PC-9 (cell line): ENCODE results near the gene PPP1R9A. TPM values are rescaled to one million over a fixed set of nuclear protein-coding genes. Genes with fewer than 3 reads are reported as not detected.

Experiments used
- BruUV-seq: library from RNA; stranded (reverse); fragments of 400-500 nt; replicated peaks from 2 replicates; lab custom pipeline; 2021; lab: Mats Ljungman, UMichigan
- CTCF ChIA-PET: fragments of 300-600 bp; sonication (Branson Sonifier 250); formaldehyde crosslinking; loops from one replicate; lab custom pipeline; 2022; ENCODE audit warnings: antibody characterized with exemption; lab: Charles Lee
- POLR2A ChIA-PET: fragments of 300-600 bp; sonication (Branson Sonifier 250); formaldehyde crosslinking; loops from one replicate; lab custom pipeline; 2022; ENCODE audit warnings: antibody characterized with exemption; ENCODE audit not compliant: unreplicated experiment; lab: Charles Lee
- DNase-seq, 2 experiments: peaks; one replicate each; pipeline versions ENCODE4 v3.0.0 to v3.0.0-alpha.2; 2015 to 2022; ENCODE audit warnings: mixed read lengths in 1 of 2
- H2AFZ ChIP-seq: fragments of 200-600 bp; sonication (generic); 2 replicates; pipeline ENCODE4 v1.8.1; 2017; ENCODE audit warnings: antibody characterized with exemption
- H3F3A ChIP-seq: fragments of 200-600 bp; sonication (generic); 2 replicates; pipeline ENCODE4 v1.8.1; 2017; ENCODE audit warnings: antibody characterized with exemption, mild to moderate bottlenecking, low read depth; ENCODE audit not compliant: insufficient read depth
- H3K27ac ChIP-seq: fragments of 200-600 bp; sonication (generic); 2 replicates; pipeline ENCODE4 v1.6.1; 2016; ENCODE audit warnings: mixed run types
- H3K27me3 ChIP-seq: fragments of 200-600 bp; sonication (generic); 2 replicates; pipeline ENCODE4 v1.6.1; 2016; ENCODE audit warnings: low read depth, mixed run types; ENCODE audit not compliant: insufficient read depth
- H3K36me3 ChIP-seq: fragments of 200-600 bp; sonication (generic); 2 replicates; pipeline ENCODE4 v1.6.1; 2016; ENCODE audit warnings: low read depth, mixed run types
- H3K4me1 ChIP-seq: fragments of 200-600 bp; sonication (generic); replicated peaks from 2 replicates; pipeline ENCODE4 v1.6.1; 2016; ENCODE audit warnings: mixed run types; ENCODE audit not compliant: insufficient read depth
- H3K4me2 ChIP-seq: fragments of 200-600 bp; sonication (generic); 2 replicates; pipeline ENCODE4 v1.6.1; 2017; ENCODE audit warnings: mixed run types
- H3K4me3 ChIP-seq: fragments of 200-600 bp; sonication (generic); 2 replicates; pipeline ENCODE4 v1.6.1; 2016; ENCODE audit warnings: mixed run types
- H3K79me2 ChIP-seq: fragments of 200-600 bp; sonication (generic); 2 replicates; pipeline ENCODE4 v1.6.1; 2017; ENCODE audit warnings: low read depth, mixed run types
- H3K9me2 ChIP-seq: fragments of 200-600 bp; sonication (generic); 2 replicates; pipeline ENCODE4 v1.8.1; 2017; ENCODE audit warnings: mild to moderate bottlenecking; ENCODE audit not compliant: insufficient read depth
- H3K9me3 ChIP-seq: fragments of 200-600 bp; sonication (generic); 2 replicates; pipeline ENCODE4 v1.8.1; 2016; ENCODE audit warnings: low read depth; ENCODE audit not compliant: insufficient read depth
- H4K20me1 ChIP-seq: fragments of 200-600 bp; sonication (generic); 2 replicates; pipeline ENCODE4 v1.8.1; 2017; ENCODE audit not compliant: insufficient read depth
- CTCF ChIP-seq: fragments of 200-600 bp; sonication (generic); conservative IDR thresholded peaks from 2 replicates; pipeline ENCODE4 v1.6.1; 2017; ENCODE audit warnings: mixed run types, antibody characterized with exemption, mild to moderate bottlenecking, moderate library complexity
- EZH2 ChIP-seq: fragments of 200-600 bp; sonication (generic); IDR thresholded peaks from 2 replicates; pipeline ENCODE4 v1.8.0; 2017; ENCODE audit warnings: antibody characterized with exemption, low read depth
- intact Hi-C: fragments of 100-400 bp; cut with micrococcal nuclease; formaldehyde crosslinking; loops from one replicate; pipeline ENCODE4 v1.10.0; 2022; ENCODE audit not compliant: unreplicated experiment
- total RNA-seq: library from RNA; stranded (reverse); gene quantifications from 2 replicates; pipeline ENCODE4 v1.2.3, GENCODE V29; 2021

PPP1R9A gene
- total RNA-seq, 1 experiment from 2014 or later = 11.5 TPM

- H3K36me3 ChIP-seq = no peaks in the 10 kb centered on the region
- ChIA-PET CTCF (no interaction called here), POLR2A (no interaction called here)
- intact Hi-C loops = no loop called here
- DNase-seq = no peak
- no peak overlapping the region for H3K27ac ChIP-seq
- H3K9me3 ChIP-seq = no peaks in the 10 kb centered on the region
- H3K4me1 ChIP-seq = no peaks in the 10 kb centered on the region
- H3K4me3 ChIP-seq = no peak overlapping the region
- no peaks in the 10 kb centered on the region for H3F3A ChIP-seq
- H4K20me1 ChIP-seq = no peaks in the 10 kb centered on the region
- no peak for TF ChIP-seq CTCF
- TF ChIP-seq EZH2 = no peak
- no TSS peak for BruUV-seq
- no peak overlapping the region for H3K4me2 ChIP-seq
- H2AFZ ChIP-seq = no peak overlapping the region
- no peaks in the 10 kb centered on the region for H3K79me2 ChIP-seq
- no peaks in the 10 kb centered on the region; the same call in 1 of the 2 replicates for H3K9me2 ChIP-seq
- H3K27me3 ChIP-seq = no peaks in the 10 kb centered on the region
Measured at GRCh38 chr7:95304990-95305389, 397.6 kb downstream of the PPP1R9A start.

- Histone ChIP-seq H3K27ac (no peak overlapping the region), H3F3A (no peaks in the 10 kb centered on the region), H3K79me2 (no peaks in the 10 kb centered on the region), H3K4me1 (no peaks in the 10 kb centered on the region), H2AFZ (no peak overlapping the region), H4K20me1 (no peaks in the 10 kb centered on the region), H3K9me3 (no peaks in the 10 kb centered on the region), H3K9me2 (no peaks in the 10 kb centered on the region), H3K27me3 (no peaks in the 10 kb centered on the region), H3K36me3 (no peaks in the 10 kb centered on the region), H3K4me3 (no peak overlapping the region), H3K4me2 (no peak overlapping the region)
- no TSS peak for BruUV-seq
- DNase-seq = no peak
- CTCF ChIA-PET = no interaction called here
- intact Hi-C loops = no loop called here
- TF ChIP-seq EZH2 (no peak), CTCF (no peak)
- POLR2A ChIA-PET = interaction anchor here (0.6 kb wide), 1 partner anchor 14 kb away, joined by 6 read pairs; no protein-coding TSS in a partner anchor
Measured at GRCh38 chr7:95309951-95310350, 402.6 kb downstream of the PPP1R9A start.

- H3K4me1 ChIP-seq = no peaks in the 10 kb centered on the region
- H3K27ac ChIP-seq = no peak overlapping the region
- TF ChIP-seq CTCF = no peak
- TF ChIP-seq EZH2 = no peak
- no peaks in the 10 kb centered on the region for H3K27me3 ChIP-seq
- H3K9me2 ChIP-seq = no peaks in the 10 kb centered on the region
- H4K20me1 ChIP-seq = no peaks in the 10 kb centered on the region
- H2AFZ ChIP-seq = no peak overlapping the region
- ChIA-PET CTCF (no interaction called here), POLR2A (no interaction called here)
- H3K36me3 ChIP-seq = no peaks in the 10 kb centered on the region
- DNase-seq = no peak
- no peak overlapping the region for H3K4me3 ChIP-seq
- H3F3A ChIP-seq = no peaks in the 10 kb centered on the region
- intact Hi-C loops = no loop called here
- no peaks in the 10 kb centered on the region for H3K9me3 ChIP-seq
- H3K79me2 ChIP-seq = no peaks in the 10 kb centered on the region
- no TSS peak for BruUV-seq
- no peak overlapping the region for H3K4me2 ChIP-seq
Measured at GRCh38 chr7:95311389-95311788, 404.0 kb downstream of the PPP1R9A start.
